Activated CD4-positive, alpha-beta T cell treated with anti-CD3 and anti-CD28 coated beads, Interleukin-2, amount 10 ng/mL, durations not matched to agents 7 days and 5 days (primary cell): ENCODE data around the gene PPP4R3B. TPM values are rescaled to one million over a fixed set of nuclear protein-coding genes. Genes with fewer than 3 reads are reported as not detected.

Source experiments
- CTCF ChIA-PET: fragments of 350-600 bp; sonication (Branson Sonifier 250); formaldehyde crosslinking; loops from one replicate; lab custom pipeline; 2021; ENCODE audit warnings: antibody characterized with exemption; lab: Charles Lee
- POLR2A ChIA-PET: fragments of 350-600 bp; sonication (Branson Sonifier 250); formaldehyde crosslinking; loops from one replicate; lab custom pipeline; 2021; ENCODE audit warnings: antibody characterized with exemption; lab: Charles Lee
- DNase-seq: peaks from one replicate; pipeline ENCODE4 v3.0.0-alpha.2; 2020
- H3K27ac Mint-ChIP-seq: one replicate; pipeline ENCODE4 v1.8.0; 2021; ENCODE audit warnings: mild to moderate bottlenecking, moderate library complexity, mixed read lengths
- H3K27me3 Mint-ChIP-seq: one replicate; pipeline ENCODE4 v1.8.0; 2021; ENCODE audit warnings: mixed read lengths
- H3K36me3 Mint-ChIP-seq: one replicate; pipeline ENCODE4 v1.8.0; 2021; ENCODE audit warnings: low read depth, mixed read lengths
- H3K4me1 Mint-ChIP-seq: one replicate; pipeline ENCODE4 v1.8.0; 2021; ENCODE audit warnings: mixed read lengths
- H3K4me3 Mint-ChIP-seq: one replicate; pipeline ENCODE4 v1.8.0; 2021; ENCODE audit warnings: mild to moderate bottlenecking, moderate library complexity, mixed read lengths
- H3K9me3 Mint-ChIP-seq: one replicate; pipeline ENCODE4 v1.8.0; 2021; ENCODE audit warnings: mixed read lengths
- total RNA-seq, 2 experiments: library from RNA; stranded (reverse); gene quantifications; one replicate each; pipeline ENCODE4 v1.2.3, GENCODE V29; 2021

The PPP4R3B gene
- total RNA-seq = 10 to 100 TPM; 76.1 to 80.9 TPM

DNA sequence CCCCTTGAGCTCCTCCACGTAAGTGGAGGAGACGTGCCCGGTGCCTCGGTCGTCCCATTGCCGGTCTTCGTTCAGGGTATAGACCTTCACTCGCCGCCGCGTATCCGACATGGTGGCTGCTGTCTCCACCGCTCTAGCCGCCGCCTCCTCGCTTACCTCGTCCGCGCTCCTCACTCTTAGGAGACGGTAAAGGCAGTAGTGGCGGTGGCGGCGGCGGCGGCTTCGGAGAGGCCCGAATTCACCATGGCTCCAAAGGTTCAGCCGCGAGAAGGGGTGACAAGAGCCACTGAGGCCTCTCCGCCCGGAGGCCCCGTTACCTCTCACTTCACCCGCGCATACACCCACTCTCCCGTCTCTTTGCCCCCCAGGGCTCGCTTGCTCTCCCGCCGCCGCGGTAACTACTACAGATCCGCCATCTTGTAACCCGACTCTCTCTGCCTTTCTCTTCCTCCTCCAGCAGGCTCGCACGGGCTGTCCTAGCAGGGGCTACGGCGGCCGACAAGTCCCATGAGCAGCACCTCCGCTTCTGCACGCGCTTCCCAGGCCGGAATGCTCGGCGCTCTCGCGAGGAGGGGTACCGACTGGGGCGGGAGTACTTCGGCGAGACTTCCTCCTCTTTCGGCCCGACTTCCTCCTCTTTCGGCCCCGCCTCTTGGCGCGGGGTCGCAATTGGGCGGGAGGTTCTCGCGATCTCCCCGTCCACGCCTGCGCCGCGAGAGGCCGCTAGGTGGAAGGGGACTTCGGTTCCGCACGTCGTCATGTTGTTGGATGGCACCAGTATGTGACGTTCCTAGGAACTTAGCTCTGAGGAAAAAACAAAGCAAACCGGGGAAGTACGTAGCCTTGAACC is at the start of gene PPP4R3B:
PPP4R3B (minus strand) TSS at position 448 of the 850 bp plus-strand sequence; CDS start at position 111, 337 bp downstream.
- Mint-ChIP-seq H3K4me1 (peaks cover 40% of the 10 kb centered on the region), H3K4me3 (no peak within 1 kb of the TSS), H3K9me3 (no peaks in the 10 kb centered on the region), H3K27me3 (no peaks in the 10 kb centered on the region), H3K36me3 (peaks cover 35% of the 10 kb centered on the region), H3K27ac (no peak within 1 kb of the TSS)
- peak; percentile 99 for DNase-seq
- ChIA-PET POLR2A (interaction anchor here (0.6 kb wide), 1 partner anchor 21 kb away, joined by 3 read pairs; no protein-coding TSS in a partner anchor), CTCF (interaction anchor here (0.9 to 1.5 kb wide), 5 partner anchors 10 to 354 kb away, joined by 3 to 7 read pairs (median 3); no protein-coding TSS in a partner anchor)

DNA sequence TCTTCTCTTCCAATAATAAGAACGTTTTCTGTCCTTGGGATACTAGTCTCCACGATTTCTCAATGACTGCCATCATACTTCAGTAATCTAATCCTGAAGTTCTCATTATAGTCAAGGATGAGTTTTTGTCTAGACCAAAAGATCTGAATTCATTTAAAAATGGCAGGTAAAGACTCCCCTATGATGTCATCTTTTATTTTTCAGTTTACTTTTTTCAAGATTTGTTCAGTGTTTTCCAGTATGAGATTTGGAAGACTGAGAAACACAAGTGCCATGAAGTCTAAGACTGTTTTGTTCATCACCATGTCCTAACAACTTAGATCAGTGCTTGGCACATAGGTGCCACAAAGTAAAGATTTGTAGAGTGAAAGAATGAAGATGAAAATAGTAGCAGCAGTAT is 35.8 kb upstream of the PPP4R3B start:
- no peaks in the 10 kb centered on the region for H3K9me3 Mint-ChIP-seq
- H3K36me3 Mint-ChIP-seq = peaks cover 39% of the 10 kb centered on the region
- H3K27ac Mint-ChIP-seq = no peak overlapping the region
- H3K4me1 Mint-ChIP-seq = no peaks in the 10 kb centered on the region
- H3K27me3 Mint-ChIP-seq = no peaks in the 10 kb centered on the region
- DNase-seq = no peak
- POLR2A ChIA-PET = no interaction called here
- CTCF ChIA-PET = interaction anchor here (0.5 kb wide), 1 partner anchor 15 kb away, joined by 3 read pairs; no protein-coding TSS in a partner anchor
- no peak overlapping the region for H3K4me3 Mint-ChIP-seq

DNA sequence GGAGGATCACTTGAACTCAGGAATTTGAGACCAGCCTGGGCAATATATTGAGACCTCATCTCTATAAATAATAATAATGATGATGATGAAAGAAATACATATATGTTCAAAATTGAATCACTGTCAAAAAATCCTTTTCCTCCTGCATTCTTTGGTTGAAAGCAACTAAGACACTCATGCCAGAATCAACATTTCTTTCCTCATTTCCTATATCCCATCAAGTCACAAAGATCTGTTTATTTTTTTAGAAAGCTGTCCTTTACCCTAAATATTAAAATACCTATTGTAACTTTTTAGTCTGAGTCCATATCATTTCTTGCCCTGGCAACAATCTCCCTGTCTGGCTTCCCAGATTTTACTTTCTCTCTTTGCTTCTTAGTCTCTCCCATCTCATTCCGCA is 31.8 kb upstream of the PPP4R3B start:
- POLR2A ChIA-PET = no interaction called here
- H3K36me3 Mint-ChIP-seq = peaks cover 24% of the 10 kb centered on the region

DNA sequence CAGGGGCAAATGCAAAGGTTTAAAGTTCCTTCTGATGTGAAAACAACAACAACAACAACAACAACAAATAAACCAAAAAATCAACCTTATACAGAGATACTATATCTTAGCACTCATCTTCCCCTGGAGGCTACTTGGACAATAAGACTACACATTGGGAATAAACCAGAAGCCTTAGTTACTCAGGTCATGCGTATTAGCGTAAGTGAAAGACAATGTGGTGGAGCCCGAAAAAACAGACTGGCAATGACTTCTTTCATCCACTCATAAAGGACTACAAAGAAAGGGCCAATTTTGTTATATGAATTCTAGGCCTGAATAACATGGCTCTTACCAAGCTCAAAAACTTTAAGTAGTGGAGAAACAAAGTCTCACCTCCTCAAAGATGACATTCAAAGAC is 19.4 kb upstream of the PPP4R3B start:
- DNase-seq = no peak
- Mint-ChIP-seq H3K27me3 (no peaks in the 10 kb centered on the region), H3K27ac (no peak overlapping the region), H3K4me1 (no peaks in the 10 kb centered on the region), H3K36me3 (peaks cover 28% of the 10 kb centered on the region), H3K9me3 (no peaks in the 10 kb centered on the region), H3K4me3 (no peak overlapping the region)
- CTCF ChIA-PET = interaction anchor here (1.3 kb wide), 1 partner anchor 11 kb away, joined by 4 read pairs; no protein-coding TSS in a partner anchor
- POLR2A ChIA-PET = interaction anchor here (0.7 kb wide), 1 partner anchor 512 kb away, joined by 3 read pairs; no protein-coding TSS in a partner anchor

More for the DNA sequence above, 31.8 kb upstream of the PPP4R3B start:
- Mint-ChIP-seq H3K4me1 (no peaks in the 10 kb centered on the region), H3K27ac (no peak overlapping the region), H3K9me3 (no peaks in the 10 kb centered on the region), H3K4me3 (no peak overlapping the region), H3K27me3 (no peaks in the 10 kb centered on the region)
- no peak for DNase-seq
- CTCF ChIA-PET = interaction anchor here (1.5 kb wide), 1 partner anchor 8 kb away, joined by 4 read pairs; no protein-coding TSS in a partner anchor

DNA sequence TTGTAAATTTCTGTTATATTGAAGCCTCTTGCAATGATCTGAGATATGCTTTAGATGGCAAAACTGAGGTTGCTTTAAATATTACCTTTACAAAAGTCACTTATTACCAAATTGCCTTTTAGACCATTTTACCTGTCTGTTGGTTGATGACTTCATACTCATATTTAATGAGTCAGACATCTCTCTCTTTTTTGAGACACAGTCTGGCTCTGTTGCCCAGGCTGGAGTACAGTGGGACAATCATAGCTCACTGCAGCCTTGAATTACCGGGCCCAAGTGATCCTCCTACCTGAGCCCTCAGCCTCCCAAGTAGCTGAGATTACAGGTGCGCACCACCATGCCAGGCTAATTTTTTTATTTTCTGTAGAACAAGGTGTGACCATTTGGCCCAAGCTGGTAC is 11.5 kb upstream of the PPP4R3B start:
- peaks cover 26% of the 10 kb centered on the region for H3K36me3 Mint-ChIP-seq
- H3K27me3 Mint-ChIP-seq = no peaks in the 10 kb centered on the region
- CTCF ChIA-PET = interaction anchor here (1.1 kb wide), 1 partner anchor 11 kb away, joined by 7 read pairs; no protein-coding TSS in a partner anchor
- no peaks in the 10 kb centered on the region for H3K9me3 Mint-ChIP-seq
- H3K4me1 Mint-ChIP-seq = peaks cover 6% of the 10 kb centered on the region
- no peak overlapping the region for H3K4me3 Mint-ChIP-seq
- H3K27ac Mint-ChIP-seq = no peak overlapping the region
- POLR2A ChIA-PET = no interaction called here
- no peak for DNase-seq

DNA sequence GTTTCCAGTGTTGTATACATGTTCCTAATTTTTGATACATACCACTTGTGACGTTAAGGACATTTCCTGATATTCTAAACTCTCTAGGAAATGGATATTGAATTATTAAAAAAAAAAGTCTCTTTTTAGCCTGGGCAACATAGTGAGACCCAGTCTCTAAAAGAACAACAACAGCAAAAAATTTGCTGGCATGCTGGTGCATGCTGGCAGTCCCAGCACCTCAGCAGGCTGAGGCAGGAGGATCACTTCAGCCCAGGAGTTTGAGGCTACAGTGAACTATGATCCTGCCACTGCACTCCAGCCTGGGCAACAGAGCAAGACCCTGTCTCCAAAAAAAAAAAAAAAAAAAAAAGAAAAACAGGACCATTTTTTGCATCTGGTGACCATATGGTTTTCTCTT is 10.5 kb upstream of the PPP4R3B start:
- ChIA-PET POLR2A (interaction anchor here (1.1 kb wide), 1 partner anchor 9 kb away, joined by 3 read pairs; no protein-coding TSS in a partner anchor), CTCF (interaction anchor here (1.7 kb wide), 1 partner anchor 10 kb away, joined by 4 read pairs; no protein-coding TSS in a partner anchor)
- peaks cover 25% of the 10 kb centered on the region for H3K36me3 Mint-ChIP-seq
- peak overlapping the region; percentile 46 for H3K27ac Mint-ChIP-seq
- H3K4me3 Mint-ChIP-seq = no peak overlapping the region
- no peak for DNase-seq
- H3K27me3 Mint-ChIP-seq = no peaks in the 10 kb centered on the region
- peaks cover 16% of the 10 kb centered on the region for H3K4me1 Mint-ChIP-seq
- H3K9me3 Mint-ChIP-seq = no peaks in the 10 kb centered on the region

DNA sequence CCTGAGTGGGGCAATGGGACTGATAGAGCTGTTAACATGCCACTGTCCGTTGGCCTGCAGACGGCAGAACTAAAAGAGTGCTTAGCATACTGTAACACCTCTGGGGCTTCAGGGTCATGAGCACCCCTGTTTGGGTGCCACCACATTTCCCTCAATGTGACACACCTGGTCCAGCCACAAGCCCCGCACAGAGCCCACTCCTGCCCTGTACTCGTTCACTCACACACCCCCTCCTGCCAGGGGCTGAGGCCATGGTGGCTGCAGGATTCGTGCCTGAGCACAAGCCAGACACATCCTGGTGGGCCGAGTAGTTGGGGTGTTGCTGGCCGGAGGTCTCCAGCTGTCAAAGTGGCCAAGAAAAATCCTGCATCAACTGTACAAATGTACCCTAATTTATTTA is 4.4 kb upstream of the PPP4R3B start:
- ChIA-PET CTCF (no interaction called here), POLR2A (no interaction called here)
- H3K9me3 Mint-ChIP-seq = no peaks in the 10 kb centered on the region
- no peak overlapping the region for H3K27ac Mint-ChIP-seq
- H3K27me3 Mint-ChIP-seq = no peaks in the 10 kb centered on the region
- peaks cover 21% of the 10 kb centered on the region for H3K36me3 Mint-ChIP-seq
- no peak for DNase-seq
- peaks cover 43% of the 10 kb centered on the region for H3K4me1 Mint-ChIP-seq
- no peak overlapping the region for H3K4me3 Mint-ChIP-seq

DNA sequence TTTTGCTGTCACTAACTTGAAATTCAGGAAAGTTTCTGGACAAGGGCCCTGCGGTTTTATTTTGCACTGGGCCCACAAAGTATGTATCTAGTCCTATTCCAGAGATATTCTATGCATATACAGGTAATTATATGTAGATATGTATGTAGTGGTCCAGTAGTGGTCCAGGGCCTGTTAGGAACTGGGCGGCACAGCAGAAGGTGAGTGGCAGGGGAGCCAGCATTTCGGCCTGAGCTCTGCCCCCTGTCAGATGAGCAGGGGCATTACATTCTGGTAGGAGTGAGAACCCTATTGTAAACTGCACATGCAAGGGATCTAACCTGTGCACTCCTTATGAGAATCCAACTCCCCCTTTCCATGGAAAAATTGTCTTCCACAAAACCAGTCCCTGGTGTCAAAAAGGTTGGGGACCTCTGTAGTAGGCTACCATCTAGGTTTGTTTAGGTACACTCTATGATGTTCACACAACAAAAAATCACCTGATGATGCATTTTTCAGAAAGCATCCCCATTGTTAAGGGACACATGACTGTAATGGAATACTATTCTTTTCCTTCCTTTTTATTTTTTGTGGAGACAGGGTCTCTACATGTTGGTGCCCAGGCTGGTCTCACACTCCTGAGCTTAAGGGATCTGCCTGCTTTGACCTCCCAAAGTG is 2.8 kb upstream of the PPP4R3B start:
- Mint-ChIP-seq H3K4me1 (peaks cover 49% of the 10 kb centered on the region), H3K27me3 (no peaks in the 10 kb centered on the region), H3K36me3 (peaks cover 19% of the 10 kb centered on the region), H3K9me3 (no peaks in the 10 kb centered on the region), H3K4me3 (no peak overlapping the region), H3K27ac (peak overlapping the region; percentile 9)
- no peak for DNase-seq
- CTCF ChIA-PET = interaction anchor here (1.1 kb wide), 1 partner anchor 632 kb away, joined by 4 read pairs; no protein-coding TSS in a partner anchor
- POLR2A ChIA-PET = no interaction called here

DNA sequence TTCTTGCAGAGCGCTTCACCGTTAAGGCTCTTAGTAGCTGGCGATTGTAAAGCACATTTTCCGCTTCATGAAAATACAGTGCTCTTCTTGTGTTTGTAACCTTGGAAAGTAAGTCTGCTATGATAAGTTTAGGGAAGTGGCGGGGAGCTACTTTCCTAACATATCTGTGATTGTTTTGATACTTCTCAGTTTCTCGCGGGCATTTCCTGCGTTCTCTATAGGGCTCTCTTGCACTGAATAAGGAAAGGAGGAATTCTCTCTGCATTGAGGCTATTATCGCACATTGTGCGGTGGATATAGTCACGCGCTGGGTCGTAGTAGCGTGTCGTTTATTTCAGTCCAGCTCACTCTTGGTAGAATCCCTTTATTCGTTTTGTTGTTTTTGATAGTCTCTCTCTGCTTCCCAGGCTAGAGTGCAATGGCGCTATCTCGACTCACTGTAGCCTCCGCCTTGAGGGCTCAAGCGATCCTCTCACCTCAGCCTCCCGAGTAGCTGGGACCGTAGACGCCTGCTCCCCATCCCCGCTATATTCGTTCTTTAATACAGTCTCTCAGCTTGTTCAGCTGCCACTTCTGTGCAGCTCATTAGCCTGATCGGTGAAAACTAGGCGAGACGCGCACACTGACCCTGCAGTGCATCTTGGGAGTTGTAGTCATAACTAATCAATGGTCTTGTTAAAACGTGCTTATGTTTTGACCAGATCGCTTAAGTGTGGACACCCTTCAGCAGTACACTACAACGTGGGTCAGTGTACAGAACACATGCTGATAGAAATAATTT is 1.0 kb upstream of the PPP4R3B start:
- no peaks in the 10 kb centered on the region for H3K27me3 Mint-ChIP-seq
- H3K27ac Mint-ChIP-seq = no peak overlapping the region
- H3K4me1 Mint-ChIP-seq = peaks cover 48% of the 10 kb centered on the region
- H3K36me3 Mint-ChIP-seq = peaks cover 29% of the 10 kb centered on the region
- ChIA-PET CTCF (interaction anchor here (1.0 to 1.5 kb wide), 5 partner anchors 9 to 68 kb away, joined by 3 to 7 read pairs (median 3); no protein-coding TSS in a partner anchor), POLR2A (interaction anchor here (0.6 kb wide), 1 partner anchor 9 kb away, joined by 3 read pairs; no protein-coding TSS in a partner anchor)
- H3K9me3 Mint-ChIP-seq = no peaks in the 10 kb centered on the region
- peak; percentile 70 for DNase-seq
- no peak overlapping the region for H3K4me3 Mint-ChIP-seq

DNA sequence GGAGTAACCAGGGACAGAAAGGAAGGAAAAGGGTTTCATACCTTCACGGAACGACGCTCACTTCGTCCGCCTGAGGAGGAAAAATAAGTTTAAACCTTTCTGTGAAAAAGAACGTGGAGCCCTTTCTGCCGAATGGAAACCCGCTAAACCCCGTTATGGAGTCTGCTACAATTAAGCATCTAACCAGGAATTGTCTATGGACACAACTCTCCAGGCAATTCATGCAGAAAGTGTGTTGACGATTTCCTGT is 528 bp upstream of the PPP4R3B start:
- POLR2A ChIA-PET = no interaction called here
- Mint-ChIP-seq H3K9me3 (no peaks in the 10 kb centered on the region), H3K4me3 (no peak overlapping the region), H3K27ac (no peak overlapping the region), H3K36me3 (peaks cover 33% of the 10 kb centered on the region), H3K27me3 (no peaks in the 10 kb centered on the region), H3K4me1 (peaks cover 46% of the 10 kb centered on the region)
- DNase-seq = no peak
- CTCF ChIA-PET = interaction anchor here (1.0 to 1.5 kb wide), 5 partner anchors 9 to 68 kb away, joined by 3 to 7 read pairs (median 3); no protein-coding TSS in a partner anchor

DNA sequence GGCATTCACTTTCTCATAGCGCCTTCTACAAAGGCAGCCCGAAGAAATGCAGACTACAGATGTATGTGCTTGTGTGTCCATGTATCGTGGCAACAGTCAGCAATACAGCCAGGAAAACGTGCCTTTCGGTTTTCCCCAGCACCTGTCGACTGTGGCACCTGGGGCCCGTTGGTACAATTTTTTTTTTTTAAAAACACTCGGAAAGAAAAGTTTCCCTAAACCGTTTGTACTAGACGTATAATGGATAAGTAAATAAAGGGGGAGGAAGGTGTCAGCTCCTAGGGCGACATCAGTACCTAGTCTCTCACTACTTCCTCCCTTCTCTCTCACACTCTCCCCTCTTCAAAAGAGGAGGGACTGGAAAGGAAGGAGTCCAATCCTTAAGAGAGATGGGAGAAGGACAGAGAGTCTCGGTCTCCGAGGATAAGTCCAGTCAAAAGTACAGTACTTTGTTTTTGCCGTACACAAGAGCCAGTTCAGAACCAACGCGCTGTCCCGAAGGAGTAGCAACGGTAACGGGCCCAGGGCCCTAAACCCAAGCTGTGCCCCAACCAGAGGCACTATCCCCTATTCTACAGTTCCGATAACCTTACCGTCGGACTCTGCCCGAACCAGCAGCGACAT is 759 bp downstream of the PPP4R3B start:
- Mint-ChIP-seq H3K27ac (no peak overlapping the region), H3K9me3 (no peaks in the 10 kb centered on the region), H3K4me3 (no peak overlapping the region), H3K4me1 (peaks cover 34% of the 10 kb centered on the region), H3K36me3 (peaks cover 38% of the 10 kb centered on the region), H3K27me3 (no peaks in the 10 kb centered on the region)
- ChIA-PET POLR2A (interaction anchor here (0.6 kb wide), 1 partner anchor 20 kb away, joined by 3 read pairs; no protein-coding TSS in a partner anchor), CTCF (interaction anchor here (0.9 kb wide), 1 partner anchor 354 kb away, joined by 3 read pairs; no protein-coding TSS in a partner anchor)
- DNase-seq = peak; percentile 69
